ENCODE results near the gene NKAIN2.

NKAIN2 gene

DNA sequence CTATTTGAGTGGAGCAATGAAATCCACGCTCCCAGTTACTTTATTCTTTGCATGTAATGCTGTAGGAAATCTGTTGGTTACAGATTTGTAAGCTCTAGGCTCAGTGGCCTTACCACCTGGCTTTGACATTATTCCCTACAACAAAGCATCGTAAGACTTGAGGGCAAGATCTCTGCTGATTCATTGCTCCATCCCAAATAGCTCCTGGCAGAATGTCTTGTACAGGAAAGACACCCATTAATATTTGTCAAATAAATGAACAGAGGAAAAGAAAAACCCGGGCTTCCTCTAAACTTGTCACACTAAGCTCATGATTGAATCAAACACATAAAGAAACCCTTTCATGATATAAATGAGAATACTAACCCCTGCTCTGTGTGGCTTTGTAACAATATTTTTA is 801.1 kb downstream of the NKAIN2 start:
- no peak for DNase-seq (ENCODE audit: low spot score)

- DNase-seq (ENCODE audit: low spot score), result no peak
These were observed 803.5 kb downstream of the NKAIN2 start for GRCh38 chr6:124607119-124607627.

DNA sequence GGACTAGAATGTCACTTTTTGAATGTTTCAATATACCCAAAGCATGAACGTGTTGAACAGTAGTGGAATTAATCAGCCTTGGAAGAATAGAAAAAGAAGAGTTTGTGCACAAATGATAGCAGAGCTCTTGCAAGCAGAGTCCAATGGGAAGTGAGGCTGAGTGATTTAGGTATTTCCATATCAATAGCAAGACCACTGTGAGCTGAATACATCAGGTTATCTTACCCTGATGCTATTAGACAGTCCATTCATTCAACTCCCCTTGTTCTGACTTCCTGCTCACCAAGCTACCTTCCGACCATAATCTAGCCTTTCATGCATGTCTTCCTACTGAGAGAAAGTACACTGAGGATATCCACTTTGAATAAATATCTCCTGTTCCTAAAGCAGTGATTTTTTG is 809.4 kb downstream of the NKAIN2 start:
- DNase-seq (ENCODE audit: low spot score), result no peak

GRCh38 chr6:124622351-124622750 is 818.7 kb downstream of the NKAIN2 start:
- no peak for DNase-seq (ENCODE audit: low spot score)

- DNase-seq (ENCODE audit: low spot score), result no peak
These were observed 830.0 kb downstream of the NKAIN2 start for GRCh38 chr6:124633655-124634054.

GRCh38 chr6:124640432-124640831 is 836.8 kb downstream of the NKAIN2 start:
- DNase-seq (ENCODE audit: low spot score), result no peak

DNA sequence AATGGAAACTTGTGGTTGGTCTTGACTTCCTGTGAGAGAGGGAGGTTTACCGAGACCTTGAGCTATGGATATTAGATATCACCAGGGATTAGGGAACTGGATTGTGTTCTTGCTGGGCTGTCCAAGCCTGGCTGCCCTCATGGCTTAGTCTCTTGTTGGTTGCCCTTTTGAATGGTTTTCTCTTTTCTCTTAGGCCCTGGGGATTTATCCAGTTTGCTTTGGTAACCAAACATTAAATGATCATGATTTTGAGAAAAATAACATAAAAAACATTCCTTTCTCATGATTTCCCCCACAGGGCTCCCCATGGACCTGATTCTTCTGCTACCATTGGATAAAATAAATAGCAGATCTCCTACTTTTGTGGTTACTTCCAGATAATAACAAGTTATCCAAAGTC is 852.2 kb downstream of the NKAIN2 start:
- DNase-seq (ENCODE audit: low spot score), result no peak

- DNase-seq (ENCODE audit: low spot score), result no peak
These were observed 854.4 kb downstream of the NKAIN2 start for GRCh38 chr6:124658053-124658452.

DNA sequence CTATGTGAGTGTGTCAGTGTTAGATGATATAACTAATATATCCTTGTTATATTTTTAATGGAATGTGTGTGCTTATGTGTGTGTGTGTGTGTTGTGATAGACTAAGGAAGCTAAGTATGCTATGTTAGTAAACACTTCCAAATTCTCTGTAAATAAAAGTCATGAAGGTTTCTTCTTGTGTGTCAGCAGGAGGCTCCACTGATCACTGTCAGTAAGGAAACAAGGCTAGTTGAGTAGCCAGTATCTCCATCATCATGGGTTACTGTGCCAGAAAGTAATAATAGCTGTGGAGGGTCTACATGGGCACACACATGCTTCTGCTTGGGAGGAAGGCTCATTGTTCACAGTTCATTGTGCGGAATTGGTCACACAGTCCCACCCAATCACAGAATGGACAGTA is 855.8 kb downstream of the NKAIN2 start:
- DNase-seq (ENCODE audit: low spot score), result no peak

GRCh38 chr6:124660185-124660584 is 856.5 kb downstream of the NKAIN2 start:
- no peak for DNase-seq (ENCODE audit: low spot score)

DNA sequence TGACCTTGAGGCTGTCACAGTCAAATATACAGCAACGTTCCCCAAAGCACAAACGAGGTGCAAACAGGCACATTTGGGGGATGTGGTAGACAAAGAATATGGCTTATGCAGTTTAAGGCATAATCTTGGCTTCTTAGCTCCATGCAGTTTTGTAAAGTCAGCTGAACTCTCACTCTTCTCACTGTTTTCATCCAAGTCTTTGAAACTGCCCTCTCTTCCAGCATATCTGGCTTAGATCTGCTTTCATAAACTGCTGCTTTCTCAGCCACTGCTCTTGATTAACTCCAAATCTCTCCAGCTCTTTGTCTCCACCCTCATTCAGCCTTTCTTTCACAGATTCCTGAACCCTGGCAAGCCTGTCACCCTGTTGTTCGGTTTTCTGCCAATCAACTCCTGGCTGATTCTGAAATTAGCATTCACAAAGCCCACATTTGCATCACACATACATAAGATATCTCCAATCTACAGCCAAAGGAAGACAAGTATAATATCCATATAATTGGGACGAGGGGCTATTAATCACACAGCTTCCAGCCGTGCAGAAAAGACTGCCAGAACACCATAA is 857.5 kb downstream of the NKAIN2 start:
- no peak for DNase-seq (ENCODE audit: low spot score)

- DNase-seq (ENCODE audit: low spot score), result no peak
These were observed 864.4 kb downstream of the NKAIN2 start for GRCh38 chr6:124668028-124668427.

DNA sequence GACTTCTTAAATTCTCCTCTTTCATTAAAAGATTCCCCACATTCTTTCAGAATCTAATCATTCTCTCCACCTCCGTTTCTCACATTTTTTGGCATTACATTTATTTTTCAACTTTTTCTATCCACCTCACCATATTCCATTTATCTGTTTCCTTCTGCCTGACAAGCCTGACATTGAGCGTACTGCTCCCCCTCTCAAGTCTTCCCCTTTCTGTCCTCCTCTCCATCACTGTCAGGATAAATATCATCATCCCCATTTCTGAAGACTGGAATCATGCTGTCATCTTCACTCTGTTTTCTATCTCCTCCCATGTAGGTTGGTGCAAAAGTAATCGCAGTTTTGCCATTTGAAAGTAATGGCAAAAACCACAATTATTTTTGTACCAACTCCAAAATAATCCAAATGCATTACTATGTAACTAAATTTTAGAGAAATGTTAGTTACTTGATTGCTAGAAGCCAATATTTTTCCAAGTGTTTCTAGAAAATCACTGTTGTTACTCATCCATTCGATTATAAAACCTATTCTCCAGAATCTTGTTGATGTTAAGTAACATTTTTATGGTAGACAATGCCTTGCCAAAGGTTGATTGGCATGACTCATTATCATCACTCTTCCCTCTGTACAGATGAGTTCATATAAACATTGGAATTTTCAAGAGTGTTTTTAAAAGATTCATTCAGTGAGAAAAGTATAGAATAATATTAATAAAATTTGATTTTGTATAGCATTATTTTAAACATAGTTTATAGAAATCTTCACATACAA is 866.2 kb downstream of the NKAIN2 start:
- no peak for DNase-seq (ENCODE audit: low spot score)

GRCh38 chr6:124670801-124671200 is 867.1 kb downstream of the NKAIN2 start:
- no peak for DNase-seq (ENCODE audit: low spot score)

GRCh38 chr6:124671324-124671723 is 867.7 kb downstream of the NKAIN2 start:
- no peak for DNase-seq (ENCODE audit: low spot score)

GRCh38 chr6:124674042-124674441 is 870.4 kb downstream of the NKAIN2 start:
- no peak for DNase-seq (ENCODE audit: low spot score)

- DNase-seq (ENCODE audit: low spot score), result no peak
These were observed 872.4 kb downstream of the NKAIN2 start for GRCh38 chr6:124676033-124676432.

- DNase-seq (ENCODE audit: low spot score), result no peak
These were observed 874.2 kb downstream of the NKAIN2 start for GRCh38 chr6:124677874-124678273.

- no peak for DNase-seq (ENCODE audit: low spot score)
These were observed 875.7 kb downstream of the NKAIN2 start for GRCh38 chr6:124679387-124679786.

- no peak for DNase-seq (ENCODE audit: low spot score)
These were observed 879.1 kb downstream of the NKAIN2 start for GRCh38 chr6:124682751-124683150.

DNA sequence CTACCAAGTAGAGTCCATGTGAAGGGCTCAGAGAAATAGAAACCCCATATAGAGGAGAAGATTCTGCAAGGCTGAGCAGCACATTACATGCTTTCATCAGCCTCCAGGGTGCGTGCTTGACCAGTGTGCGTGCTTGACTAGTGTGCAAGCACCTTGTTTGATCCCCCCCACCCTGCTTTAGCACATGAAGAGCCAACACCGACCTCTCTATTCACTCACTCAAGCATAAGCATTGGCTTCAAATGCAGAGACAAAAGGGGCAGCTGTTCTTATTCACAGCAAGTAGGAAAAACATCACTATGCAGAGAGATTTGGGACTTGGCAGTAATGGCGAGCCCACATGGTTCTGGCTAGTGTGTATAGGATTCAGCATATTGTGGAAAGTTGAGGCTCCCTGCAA is 879.8 kb downstream of the NKAIN2 start:
- no peak for DNase-seq (ENCODE audit: low spot score)

GRCh38 chr6:124684621-124685020 is 881.0 kb downstream of the NKAIN2 start:
- no peak for DNase-seq (ENCODE audit: low spot score)

GRCh38 chr6:124688369-124688768 is 884.7 kb downstream of the NKAIN2 start:
- no peak for DNase-seq (ENCODE audit: low spot score)

Data from AG08396 (cell line).